Testis (tissue), 3 donors: ENCODE measurements around the gene DDX39B. TPM values are rescaled to one million over a fixed set of nuclear protein-coding genes. Genes with fewer than 3 reads are reported as not detected.
A peak's percentile ranks its signal among the peaks of the same experiment; 100 is the strongest.

Experiments used
- DNase-seq: peaks from one replicate; pipeline ENCODE4 v3.0.0-alpha.2; 2019
- H3K27ac ChIP-seq, 2 donors: fragments of 200-600 bp; sonication (generic); one replicate each; pipeline ENCODE4 v1.5.1; 2019
- H3K27me3 ChIP-seq: fragments of 200-600 bp; sonication (generic); one replicate; pipeline ENCODE4 v1.5.1; 2019
- H3K36me3 ChIP-seq: fragments of 200-600 bp; sonication (generic); one replicate; pipeline ENCODE4 v1.5.1; 2017; ENCODE audit warnings: low read depth; ENCODE audit errors: missing control alignments
- H3K4me1 ChIP-seq: fragments of 200-600 bp; sonication (generic); one replicate; pipeline ENCODE4 v1.5.1; 2019
- H3K4me3 ChIP-seq, 2 donors: fragments of 200-600 bp; sonication (generic); one replicate each; pipeline ENCODE4 v1.5.1; 2017 to 2019
- H3K9me3 ChIP-seq: fragments of 200-600 bp; sonication (generic); one replicate; pipeline ENCODE4 v1.5.1; 2017
- CTCF ChIP-seq, 3 experiments: fragments of 450-650 bp in 2 of 3; fragments of 200-600 bp in 1 of 3; sonication (generic) in 1 of 3; IDR thresholded peaks; one replicate each; pipeline ENCODE4 v1.5.1; 2016 to 2019; ENCODE audit warnings: antibody characterized with exemption in 3 of 3, mild to moderate bottlenecking in 2 of 3, moderate library complexity in 1 of 3
- POLR2A ChIP-seq: fragments of 450-650 bp; IDR thresholded peaks from one replicate; pipeline ENCODE4 v1.6.1; 2017; ENCODE audit warnings: antibody characterized with exemption, mild to moderate bottlenecking, moderate library complexity
- WGBS, 2 donors: methylation state at CpG; one replicate each; pipeline ENCODE4 v1.1.5; 2018; 5-methylcytosine and 5-hydroxymethylcytosine counted together
- intact Hi-C: fragments of 100-400 bp; cut with DNase I; formaldehyde crosslinking; loops from one replicate; pipeline ENCODE4 v1.15.1; 2023; ENCODE audit warnings: low total_unique reads
- polyA plus RNA-seq: library from polyadenylated mRNA; stranded (reverse); fragments of 350-450 nt; fragmentation: Illumina TruSeq; extraction: RNeasy Lipid Tissue Mini Kit (QIAGEN cat#74804); gene quantifications from one replicate; pipeline ENCODE4 v1.2.3, GENCODE V29; 2014; ENCODE audit warnings: low read depth, low replicate concordance; ENCODE audit not compliant: insufficient read depth
- total RNA-seq, 2 donors: library from RNA; depleted of rRNA; stranded (reverse); fragments of >200 nt; gene quantifications; one replicate each; pipeline ENCODE4 v1.2.3, GENCODE V29; 2016

DDX39B gene
- total and polyA plus RNA-seq, 3 donors from 2014 or later = 250 to 360 (median 312) TPM

DNA sequence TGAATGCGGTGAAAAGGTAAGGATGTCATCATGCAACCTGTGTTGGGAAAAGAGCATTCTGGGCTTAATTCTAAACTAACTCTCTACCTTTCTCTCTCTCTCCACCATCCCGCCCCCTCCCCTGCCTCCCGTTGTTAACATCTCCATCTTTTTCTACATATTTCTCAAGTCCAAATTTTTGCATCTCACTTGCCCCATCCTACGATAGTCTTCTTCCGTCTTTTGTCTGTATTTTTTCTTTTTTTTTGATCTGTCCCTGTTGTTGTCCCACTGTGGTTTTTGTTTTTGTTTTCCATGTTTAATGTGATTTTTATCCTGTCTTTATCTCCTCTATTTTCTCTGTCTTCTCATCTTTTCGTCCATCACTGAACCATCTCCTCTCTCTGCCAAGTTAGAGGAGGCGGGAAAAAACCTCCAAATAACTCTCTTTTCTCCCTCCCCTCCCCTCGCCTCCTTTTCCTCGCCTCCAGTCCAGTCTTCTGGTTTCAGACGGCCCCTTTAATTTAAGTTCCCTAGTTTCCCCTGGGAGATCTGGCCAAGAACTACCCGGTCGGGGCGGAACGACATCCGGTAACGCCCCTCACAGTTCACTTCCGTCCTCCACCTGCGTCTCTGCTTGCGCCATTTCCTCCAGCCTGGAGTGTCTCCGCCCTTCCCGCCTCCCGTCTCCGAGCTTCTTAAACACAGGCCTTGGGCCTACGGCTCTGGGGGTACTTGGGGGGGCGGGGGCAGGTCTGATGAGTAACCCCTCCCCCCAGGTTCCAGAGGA is 5.3 kb upstream of the DDX39B start, which contains the start of gene NFKBIL1:
NFKBIL1 (plus strand) TSS at position 651 of the 769 bp plus-strand sequence; CDS start at position 738, 87 bp downstream.
- Histone ChIP-seq H3K36me3 (no peaks in the 10 kb centered on the region), H3K4me1 (peaks cover 23% of the 10 kb centered on the region), H3K4me3 (peak within 1 kb of the TSS; percentile 44 to 56), H3K27me3 (no peaks in the 10 kb centered on the region), H3K9me3 (no peaks in the 10 kb centered on the region), H3K27ac (peak within 1 kb of the TSS; percentile 78 to 80)
- peak; percentile 99 for DNase-seq
- TF ChIP-seq POLR2A = no peak
- TF ChIP-seq CTCF (IDR thresholded peaks at IDR 0.05) = no peak
- intact Hi-C loops = loop anchor here (10.0 kb wide), 1 partner anchor 48 kb away; the partner anchor contains the start of gene NCR3
- WGBS, 2 donors = 0 to 1% methylated on average over 25 of the region's 25 CpGs

DNA sequence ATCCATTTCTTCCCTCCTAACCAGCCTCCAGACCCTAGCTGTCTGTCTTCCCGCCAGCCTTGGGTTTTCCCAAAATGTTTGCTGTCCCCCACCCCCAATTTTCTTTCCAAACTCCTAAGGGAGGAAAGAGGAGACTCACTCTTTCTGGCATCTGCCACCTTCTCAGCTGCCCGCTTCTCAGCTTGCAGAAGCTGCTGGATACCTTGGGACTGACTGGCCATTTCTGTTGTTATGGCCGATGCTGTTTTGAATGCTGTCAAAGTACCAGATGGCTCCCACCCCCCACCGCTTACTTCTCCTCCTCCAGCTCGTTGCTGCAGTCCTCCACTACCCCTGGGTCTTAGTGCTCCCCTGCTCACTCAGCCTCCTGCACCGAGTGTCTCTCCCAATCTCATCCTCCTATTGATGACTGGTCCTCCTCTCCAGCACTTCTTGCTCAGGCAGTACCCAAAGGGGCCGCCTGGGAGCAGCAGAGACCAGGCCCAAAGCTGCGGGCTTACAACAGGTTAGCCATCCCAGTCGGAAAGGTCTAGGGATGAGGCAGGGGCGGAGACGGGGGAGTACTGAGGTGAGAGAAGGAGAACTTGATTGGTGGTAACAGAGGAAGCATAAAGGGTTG is 4.6 kb upstream of the DDX39B start, which contains the start of gene ATP6V1G2:
ATP6V1G2 (minus strand) TSS at position 270 of the 619 bp plus-strand sequence; CDS start at position 221, 49 bp downstream.
- WGBS, 2 donors = 3 to 7% methylated on average over 11 of the region's 11 CpGs
- Histone ChIP-seq H3K27me3 (no peaks in the 10 kb centered on the region), H3K9me3 (no peaks in the 10 kb centered on the region), H3K4me1 (peaks cover 23% of the 10 kb centered on the region), H3K36me3 (no peaks in the 10 kb centered on the region), H3K4me3 (peak within 1 kb of the TSS; percentile 44 to 56), H3K27ac (peak within 1 kb of the TSS; percentile 78 to 80)
- intact Hi-C loops = loop anchor here (10.0 kb wide), 1 partner anchor 48 kb away; the partner anchor contains the start of gene NCR3
- DNase-seq = peak; percentile 94
- no peak for TF ChIP-seq POLR2A
- TF ChIP-seq CTCF (IDR thresholded peaks at IDR 0.05) = peak; percentile 91 to 97 (median 92)

DNA sequence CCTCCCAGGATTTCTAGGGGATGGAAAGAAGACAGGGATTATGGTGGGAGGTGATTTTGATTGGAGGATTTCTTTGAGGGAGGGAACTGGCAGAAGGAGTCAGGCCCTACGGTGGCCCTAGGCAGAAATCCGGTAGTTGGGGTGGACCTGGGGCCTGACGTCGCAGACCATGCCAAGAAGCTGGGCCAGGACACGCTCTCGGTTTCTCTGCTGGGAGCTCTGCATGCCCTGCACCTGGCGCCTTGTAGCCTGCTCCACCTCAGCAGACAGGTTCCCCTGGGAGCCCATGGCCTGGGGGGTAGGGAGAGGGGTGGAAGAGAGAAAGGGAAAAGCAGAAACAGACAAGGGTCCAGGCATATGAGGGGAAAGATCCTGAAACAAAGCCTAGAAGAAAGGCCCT is 3.5 kb upstream of the DDX39B start:
- Histone ChIP-seq H3K9me3 (no peaks in the 10 kb centered on the region), H3K36me3 (no peaks in the 10 kb centered on the region), H3K4me1 (peaks cover 26% of the 10 kb centered on the region), H3K4me3 (no peak overlapping the region), H3K27ac (no peak overlapping the region), H3K27me3 (no peaks in the 10 kb centered on the region)
- 74 to 78% methylated on average over 7 of the region's 7 CpGs for WGBS, 2 donors
- no peak for TF ChIP-seq CTCF (IDR thresholded peaks at IDR 0.05)
- no peak for TF ChIP-seq POLR2A
- no peak for DNase-seq
- intact Hi-C loops = loop anchor here (10.0 kb wide), 1 partner anchor 50 kb away; the partner anchor contains the start of gene NCR3

GRCh38 chr6:31544676-31545075 is 2.9 kb upstream of the DDX39B start:
- DNase-seq = no peak
- intact Hi-C loops = loop anchor here (10.0 kb wide), 1 partner anchor 50 kb away; the partner anchor contains the start of gene NCR3
- Histone ChIP-seq H3K9me3 (no peaks in the 10 kb centered on the region), H3K36me3 (no peaks in the 10 kb centered on the region), H3K4me3 (no peak overlapping the region), H3K27me3 (no peaks in the 10 kb centered on the region), H3K4me1 (peaks cover 32% of the 10 kb centered on the region), H3K27ac (no peak overlapping the region)
- WGBS, 2 donors = 69 to 77% methylated on average over 2 of the region's 2 CpGs
- TF ChIP-seq CTCF (IDR thresholded peaks at IDR 0.05) (no peak), POLR2A (no peak)
